Gastroesophageal sphincter (tissue), 3 donors: ENCODE measurements around the gene ZNF451.

ENCODE experiments used
- POLR2AphosphoS5 ChIP-seq: sonication (generic); formaldehyde crosslinking; IDR thresholded peaks from one replicate; pipeline ENCODE4 v1.6.1; 2017; ENCODE audit warnings: antibody characterized with exemption
- TF ChIP-seq, protein P1 (sequence below), 4 experiments: fragments of 200-600 bp in 2 of 4; fragments of 450-650 bp in 2 of 4; sonication (generic) in 1 of 4; IDR thresholded peaks; one replicate each; pipeline ENCODE4 v1.5.1; 2017 to 2019; ENCODE audit warnings: antibody characterized with exemption in 4 of 4, mild to moderate bottlenecking in 2 of 4, moderate library complexity in 2 of 4

DNA sequence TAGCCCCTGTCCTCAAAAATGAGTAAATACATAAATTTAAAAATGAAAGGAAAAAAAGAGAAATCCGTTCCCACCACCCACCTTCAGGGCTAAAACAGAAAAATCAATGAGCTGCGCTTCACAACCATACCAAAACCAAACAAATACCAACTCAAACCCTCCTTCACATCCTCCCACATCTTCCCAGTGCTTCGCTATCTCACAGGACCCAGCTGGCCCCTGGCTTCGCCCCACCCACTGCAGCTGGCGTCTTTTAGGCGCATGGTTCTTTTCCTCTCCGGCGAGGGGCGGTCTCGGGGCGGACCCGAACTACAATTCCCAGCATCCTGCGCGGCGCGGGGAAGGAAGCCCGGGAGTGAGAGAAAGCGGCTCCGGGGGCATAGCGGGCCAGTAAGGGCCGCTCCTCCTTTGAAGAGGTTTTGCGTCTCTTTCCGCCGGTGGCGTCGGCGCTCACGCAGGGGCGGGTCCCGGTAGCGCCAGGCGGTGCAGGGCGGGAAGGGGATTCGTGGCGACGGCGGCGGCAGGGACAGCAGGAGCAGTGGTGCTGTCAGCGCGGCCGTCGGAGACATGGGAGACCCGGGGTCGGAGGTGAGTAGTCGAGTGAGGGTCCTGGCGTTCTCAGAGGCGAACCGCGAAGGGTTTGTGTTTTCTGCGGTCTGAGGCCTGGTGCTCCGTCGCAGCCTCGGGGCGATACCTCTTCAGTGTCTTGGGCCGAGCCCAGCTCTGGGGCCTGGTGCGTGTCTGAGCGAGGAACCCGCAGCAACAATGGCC lies at the start of gene ZNF451:
- TF ChIP-seq, protein P1, sequence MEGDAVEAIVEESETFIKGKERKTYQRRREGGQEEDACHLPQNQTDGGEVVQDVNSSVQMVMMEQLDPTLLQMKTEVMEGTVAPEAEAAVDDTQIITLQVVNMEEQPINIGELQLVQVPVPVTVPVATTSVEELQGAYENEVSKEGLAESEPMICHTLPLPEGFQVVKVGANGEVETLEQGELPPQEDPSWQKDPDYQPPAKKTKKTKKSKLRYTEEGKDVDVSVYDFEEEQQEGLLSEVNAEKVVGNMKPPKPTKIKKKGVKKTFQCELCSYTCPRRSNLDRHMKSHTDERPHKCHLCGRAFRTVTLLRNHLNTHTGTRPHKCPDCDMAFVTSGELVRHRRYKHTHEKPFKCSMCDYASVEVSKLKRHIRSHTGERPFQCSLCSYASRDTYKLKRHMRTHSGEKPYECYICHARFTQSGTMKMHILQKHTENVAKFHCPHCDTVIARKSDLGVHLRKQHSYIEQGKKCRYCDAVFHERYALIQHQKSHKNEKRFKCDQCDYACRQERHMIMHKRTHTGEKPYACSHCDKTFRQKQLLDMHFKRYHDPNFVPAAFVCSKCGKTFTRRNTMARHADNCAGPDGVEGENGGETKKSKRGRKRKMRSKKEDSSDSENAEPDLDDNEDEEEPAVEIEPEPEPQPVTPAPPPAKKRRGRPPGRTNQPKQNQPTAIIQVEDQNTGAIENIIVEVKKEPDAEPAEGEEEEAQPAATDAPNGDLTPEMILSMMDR (IDR thresholded peaks at IDR 0.05) = peak in 2 of 4 experiments; percentile 13 to 34
- peak; percentile 96 for TF ChIP-seq POLR2AphosphoS5
